Aorta (tissue), 5 donors: ENCODE results near the gene GRWD1. TPM values are rescaled to one million over a fixed set of nuclear protein-coding genes. Genes with fewer than 3 reads are reported as not detected.

ENCODE experiments used
- ATAC-seq: fragments of 200-7000 bp; cut with Tn5 transposase; one replicate; pipeline ENCODE4 v1.9.1; 2022; ENCODE audit warnings: moderate library complexity; ENCODE audit not compliant: low FRiP score
- DNase-seq, 2 donors: peaks; one replicate each; pipeline ENCODE4 v3.0.0-alpha.2; 2020
- H3K27ac ChIP-seq, 2 donors: one replicate each; pipeline ENCODE4 v1.5.1; 2013; ENCODE audit warnings: low read length in 2 of 2, mild to moderate bottlenecking in 2 of 2, moderate library complexity in 2 of 2, control low read depth in 1 of 2, inconsistent platforms in 1 of 2, low read depth in 1 of 2
- H3K27me3 ChIP-seq, 2 donors: one replicate each; pipeline ENCODE4 v1.6.1; 2013; ENCODE audit warnings: control low read depth in 1 of 2, low read length in 1 of 2, mild to moderate bottlenecking in 1 of 2, moderate library complexity in 1 of 2; ENCODE audit not compliant: insufficient read depth in 2 of 2, control insufficient read depth in 1 of 2
- H3K36me3 ChIP-seq, 2 donors: one replicate each; pipeline ENCODE4 v1.6.1; 2013; ENCODE audit warnings: control low read depth in 1 of 2, low read length in 1 of 2, mild to moderate bottlenecking in 1 of 2; ENCODE audit not compliant: insufficient read depth in 2 of 2, control insufficient read depth in 1 of 2
- H3K4me1 ChIP-seq, 2 donors: one replicate each; pipeline ENCODE4 v1.6.1; 2013; ENCODE audit warnings: low read length in 2 of 2, control low read depth in 1 of 2, mild to moderate bottlenecking in 1 of 2, moderate library complexity in 1 of 2; ENCODE audit not compliant: insufficient read depth in 2 of 2, control insufficient read depth in 1 of 2
- H3K4me3 ChIP-seq, 2 donors: one replicate each; pipeline ENCODE4 v1.5.1; 2013; ENCODE audit warnings: low read length in 2 of 2, control low read depth in 1 of 2, mild to moderate bottlenecking in 1 of 2
- H3K9me3 ChIP-seq: one replicate; pipeline ENCODE4 v1.6.1; 2013; ENCODE audit warnings: mild to moderate bottlenecking, low read length; ENCODE audit not compliant: control insufficient read depth
- WGBS, 2 donors: extraction: QIAGEN DNeasy Blood & Tissue Kit; methylation state at CpG; one replicate each; pipeline ENCODE4 v1.1.7; 2013; 5-methylcytosine and 5-hydroxymethylcytosine counted together
- intact Hi-C, 2 donors: fragments of 100-400 bp; cut with DNase I; formaldehyde crosslinking; loops; one replicate each; pipeline versions ENCODE4 v1.14.2 to v1.15.0; 2022
- polyA plus RNA-seq, 2 donors: library from polyadenylated mRNA; stranded (reverse); fragments of 200-250 nt; gene quantifications; one replicate each; pipeline ENCODE4 v1.2.3, GENCODE V29; 2013
- total RNA-seq, 2 donors: library from RNA; stranded (reverse); fragmentation: NEBNext Ultra II Directional; extraction: Animal tissue kit (Norgen Biotek cat#: 25700); gene quantifications; one replicate each; pipeline ENCODE4 v1.2.1, GENCODE V29; 2021
- donor health status: healthy with polysubstance abuse.
- donor health status: Bipolar disorder and iron deficiency.
- donor health status: DM: no; HTN: no; CAD: no.
- donor health status: DM: no; HTN: no; CAD: no.
- donor health status: DM: yes; HTN: yes; CAD: no.

The GRWD1 gene
- total and polyA plus RNA-seq, 4 donors = 7.0 to 25.8 (median 15.2) TPM

GRCh38 chr19:48442116-48443035, 3.4 kb upstream of the GRWD1 start:
- intact Hi-C loops = loop anchor here in 1 of 2 donors (10.0 kb wide), 1 partner anchor 118 kb away; the partner anchor contains the start of gene EMP3
- Histone ChIP-seq H3K27me3 (no peaks in the 10 kb centered on the region), H3K9me3 (no peaks in the 10 kb centered on the region), H3K4me1 (no peaks in the 10 kb centered on the region), H3K4me3 (no peak overlapping the region), H3K36me3 (no peaks in the 10 kb centered on the region), H3K27ac (no peak overlapping the region)
- ATAC-seq = no peak
- DNase-seq = no peak
- 30 to 33% methylated on average over 40 to 94 of the region's 94 CpGs for WGBS, 2 donors

GRCh38 chr19:48443256-48443655, 2.5 kb upstream of the GRWD1 start:
- WGBS, 2 donors = 0 to 1% methylated on average over 14 to 60 of the region's 60 CpGs
- Histone ChIP-seq H3K27me3 (no peaks in the 10 kb centered on the region), H3K36me3 (no peaks in the 10 kb centered on the region), H3K4me1 (no peaks in the 10 kb centered on the region), H3K9me3 (no peaks in the 10 kb centered on the region), H3K4me3 (peak overlapping the region; percentile 3 to 34), H3K27ac (no peak overlapping the region)
- DNase-seq (no peak), ATAC-seq (no peak)
- intact Hi-C loops = loop anchor here in 1 of 2 donors (10.0 kb wide), 1 partner anchor 118 kb away; the partner anchor contains the start of gene EMP3

- no peak for ATAC-seq
- Histone ChIP-seq H3K4me3 (peak overlapping the region; percentile 3 to 34), H3K27me3 (no peaks in the 10 kb centered on the region), H3K36me3 (no peaks in the 10 kb centered on the region), H3K9me3 (no peaks in the 10 kb centered on the region), H3K4me1 (no peaks in the 10 kb centered on the region), H3K27ac (no peak overlapping the region)
- 5 to 9% methylated on average over 28 to 45 of the region's 45 CpGs for WGBS, 2 donors
- intact Hi-C loops = loop anchor here in 1 of 2 donors (10.0 kb wide), 1 partner anchor 119 kb away; the partner anchor contains the start of gene EMP3
- DNase-seq = no peak
Measured at GRCh38 chr19:48443731-48444128, 2.1 kb upstream of the GRWD1 start.

GRCh38 chr19:48444129-48444935, 1.5 kb upstream of the GRWD1 start:
- Histone ChIP-seq H3K9me3 (no peaks in the 10 kb centered on the region), H3K4me3 (no peak overlapping the region), H3K27me3 (no peaks in the 10 kb centered on the region), H3K27ac (no peak overlapping the region), H3K36me3 (no peaks in the 10 kb centered on the region), H3K4me1 (no peaks in the 10 kb centered on the region)
- intact Hi-C loops = loop anchor here in 1 of 2 donors (10.0 kb wide), 1 partner anchor 120 kb away; the partner anchor contains the start of gene EMP3
- DNase-seq (no peak), ATAC-seq (no peak)
- 9% methylated on average over 38 of the region's 38 CpGs for WGBS, 2 donors

- intact Hi-C loops = loop anchor here in 1 of 2 donors (1.0 to 10.0 kb wide), 3 partner anchors 23 to 142 kb away; partner anchors contain the start of gene EMP3
- Histone ChIP-seq H3K4me3 (peak overlapping the region in 1 of 2 donors; percentile 68), H3K36me3 (no peaks in the 10 kb centered on the region), H3K9me3 (no peaks in the 10 kb centered on the region), H3K4me1 (no peaks in the 10 kb centered on the region), H3K27me3 (no peaks in the 10 kb centered on the region), H3K27ac (no peak overlapping the region)
- 19 to 28% methylated on average over 3 of the region's 3 CpGs for WGBS, 2 donors
- no peak for ATAC-seq
- no peak for DNase-seq
Measured at GRCh38 chr19:48444936-48445200, 915 bp upstream of the GRWD1 start.

DNA sequence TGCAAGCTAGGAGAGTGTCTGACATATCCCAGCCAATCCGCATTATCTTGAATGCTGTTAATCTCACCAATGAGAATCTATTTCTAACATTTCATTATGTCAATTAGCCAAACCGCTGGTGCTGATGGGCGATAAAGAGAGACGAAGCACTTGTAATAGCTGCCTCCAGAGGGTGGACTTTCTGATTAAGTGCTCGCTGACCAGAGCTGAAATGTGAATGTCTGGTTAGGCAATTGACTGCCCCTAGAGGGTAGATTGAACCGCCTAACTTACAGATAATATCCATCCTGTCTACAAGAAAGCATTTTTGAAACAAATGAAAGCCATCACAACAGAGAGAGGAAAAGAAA, 552 bp upstream of the GRWD1 start:
- no peaks in the 10 kb centered on the region for H3K27me3 ChIP-seq
- intact Hi-C loops = loop anchor here in 1 of 2 donors (1.0 to 10.0 kb wide), 3 partner anchors 23 to 142 kb away; partner anchors contain the start of gene EMP3
- DNase-seq (no peak), ATAC-seq (peak; percentile 88)
- H3K36me3 ChIP-seq = peaks cover 0 to 2% of the 10 kb centered on the region in 2 donors
- no peaks in the 10 kb centered on the region for H3K9me3 ChIP-seq
- 1 to 4% methylated on average over 6 of the region's 6 CpGs for WGBS, 2 donors
- H3K27ac ChIP-seq = no peak overlapping the region
- no peaks in the 10 kb centered on the region for H3K4me1 ChIP-seq
- peak overlapping the region; percentile 68 to 75 for H3K4me3 ChIP-seq

- intact Hi-C loops = loop anchor here in 1 of 2 donors (5.0 to 10.0 kb wide), 2 partner anchors 122 to 141 kb away; partner anchors contain the start of gene EMP3
- Histone ChIP-seq H3K9me3 (no peaks in the 10 kb centered on the region), H3K36me3 (peaks cover 0 to 8% of the 10 kb centered on the region in 2 donors), H3K27ac (no peak overlapping the region), H3K4me1 (no peaks in the 10 kb centered on the region), H3K27me3 (no peaks in the 10 kb centered on the region), H3K4me3 (peak overlapping the region in 1 of 2 donors; percentile 75)
- 77 to 78% methylated on average over 5 to 7 of the region's 7 CpGs for WGBS, 2 donors
- DNase-seq (no peak), ATAC-seq (no peak)
Measured at GRCh38 chr19:48446579-48446978, 796 bp downstream of the GRWD1 start.

DNA sequence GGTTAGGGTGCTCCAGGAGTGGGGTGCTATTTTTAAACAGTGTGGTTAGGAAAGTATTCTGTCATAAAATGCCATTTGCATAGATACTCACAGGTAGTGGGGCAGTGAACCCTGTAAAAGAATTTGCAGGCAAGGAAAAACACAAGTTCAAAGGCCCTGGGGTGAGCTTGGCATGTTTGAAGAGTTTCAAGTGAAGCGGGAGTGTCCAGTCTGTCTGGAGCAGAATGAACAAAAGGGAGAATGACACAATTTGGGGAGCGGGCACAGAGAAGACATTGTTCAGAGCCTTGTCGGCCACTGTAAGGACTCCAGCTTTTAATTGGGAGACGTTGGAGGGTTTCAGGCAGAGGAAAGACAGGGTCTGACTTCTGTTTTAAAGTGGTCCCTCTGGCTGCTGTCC, 2.8 kb downstream of the GRWD1 start:
- Histone ChIP-seq H3K4me1 (no peaks in the 10 kb centered on the region), H3K27ac (no peak overlapping the region), H3K27me3 (no peaks in the 10 kb centered on the region), H3K9me3 (no peaks in the 10 kb centered on the region), H3K4me3 (no peak overlapping the region), H3K36me3 (peaks cover 0 to 12% of the 10 kb centered on the region in 2 donors)
- 91 to 92% methylated on average over 4 of the region's 4 CpGs for WGBS, 2 donors
- no peak for DNase-seq
- no peak for ATAC-seq
- intact Hi-C loops = loop anchor here in 1 of 2 donors (5.0 to 10.0 kb wide), 2 partner anchors 124 to 139 kb away; partner anchors contain the start of gene EMP3
